Measurements from ENCODE around the gene ITFG2. TPM values are rescaled to one million over a fixed set of nuclear protein-coding genes. Genes with fewer than 3 reads are reported as not detected.
"Not testable (repeated sequence)": the region's sequence is repeated elsewhere in the genome, so short reads cannot be mapped to it uniquely, and the experiment has no call there.

ITFG2 gene
- total RNA-seq, 1 donor from 2014 or later: 19.7 TPM

DNA sequence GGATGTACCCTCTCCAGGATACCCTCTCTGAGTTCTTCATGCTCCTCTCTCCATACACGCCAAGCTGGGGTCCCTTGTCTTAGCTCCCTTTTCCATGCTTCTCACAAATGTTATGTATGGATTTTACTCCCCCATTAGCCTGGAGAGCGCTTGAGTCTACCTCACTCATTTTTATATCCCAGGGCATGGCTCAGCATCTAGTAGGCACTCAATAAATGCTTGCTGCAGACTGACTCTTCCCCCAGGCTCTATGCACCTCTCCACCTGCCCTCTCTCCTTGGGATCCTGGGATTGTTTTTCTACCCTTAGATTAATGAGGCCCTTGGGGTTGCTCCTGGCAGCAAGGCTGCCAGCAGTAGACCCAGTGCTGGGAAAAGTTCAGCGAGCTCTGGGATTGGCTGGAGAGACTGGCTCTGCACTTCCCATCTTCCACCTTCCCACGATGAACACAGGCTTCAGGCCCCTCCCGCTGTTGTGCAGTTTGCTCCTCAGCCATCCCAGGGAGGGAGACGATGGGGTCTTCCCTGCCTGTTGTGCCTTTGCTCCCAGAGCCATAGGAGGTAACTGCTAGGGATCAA, 20.2 kb downstream of the ITFG2 start:
- DNase-seq: no peak

DNA sequence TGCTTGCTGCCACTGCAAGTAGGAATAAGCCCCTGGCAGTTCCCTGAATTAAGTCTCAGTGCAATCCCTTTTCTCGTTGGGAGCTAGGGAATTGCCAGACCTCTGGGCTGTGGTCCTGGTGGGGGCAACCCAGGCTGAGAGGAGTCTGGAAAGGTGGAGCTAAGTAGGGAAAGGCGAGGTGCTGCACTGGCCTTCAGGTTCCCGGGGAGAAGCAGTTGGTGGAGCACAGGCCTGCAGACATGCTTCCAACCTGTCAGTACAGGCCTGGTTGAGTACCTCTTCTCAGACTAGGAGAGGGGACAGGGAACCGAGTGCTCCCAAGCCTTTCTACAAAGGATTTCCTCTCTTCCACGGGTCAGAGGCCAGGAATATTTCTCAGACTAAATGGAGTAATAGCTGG, 20.9 kb downstream of the ITFG2 start:
- no peak for DNase-seq

GRCh38 chr12:2833810-2834209, 21.3 kb downstream of the ITFG2 start:
- no peak for DNase-seq

DNA sequence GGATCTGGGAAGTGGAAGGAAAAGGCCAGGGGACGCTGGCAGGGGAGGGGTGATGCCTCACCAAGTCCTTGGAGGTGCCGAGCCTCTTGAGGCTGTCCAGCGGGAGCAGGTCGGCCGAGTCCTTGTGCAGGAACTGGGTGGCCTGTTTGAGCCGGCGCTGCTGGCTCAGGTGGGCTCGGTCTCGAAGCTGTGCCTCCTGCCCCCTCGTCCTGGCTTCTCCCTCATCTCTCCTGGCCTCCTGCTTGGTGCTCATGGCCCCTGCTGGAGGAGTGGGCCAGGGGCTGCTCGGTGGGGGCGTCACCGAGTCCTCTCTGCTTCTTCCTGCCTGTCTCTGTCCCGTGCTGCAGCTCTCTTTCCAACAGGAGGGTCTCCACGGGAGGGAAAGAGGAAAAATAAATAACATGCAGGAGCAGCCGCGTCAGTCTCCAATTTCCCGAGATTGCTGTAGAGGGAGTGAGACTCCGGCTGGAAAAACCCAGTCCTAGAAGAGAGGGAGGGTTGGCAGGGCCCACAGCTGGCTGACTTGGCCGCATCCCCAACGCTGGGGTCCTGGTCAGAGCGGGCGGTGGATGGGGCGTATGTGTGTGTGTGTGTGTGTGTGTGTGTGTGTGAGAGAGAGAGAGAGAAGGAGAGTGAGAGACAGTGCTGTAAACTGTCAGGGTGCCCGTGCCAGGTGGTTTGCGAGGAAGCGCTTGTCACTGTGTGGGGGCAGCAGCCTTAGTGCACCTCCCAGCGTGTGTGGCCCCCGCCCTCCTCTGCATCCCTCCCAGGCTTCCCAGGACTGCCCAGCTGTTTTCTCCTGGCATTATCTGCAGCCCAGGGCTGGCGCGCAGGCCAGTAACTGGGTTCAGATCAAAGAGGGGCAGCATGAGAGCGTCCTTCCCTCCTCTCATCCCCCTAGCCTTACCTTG, 22.4 kb downstream of the ITFG2 start, which contains the start of gene NRIP2:
NRIP2 (minus strand) TSS at position 455 of the 911 bp plus-strand sequence; CDS start at position 403, 52 bp downstream.
- peak; percentile 34 for DNase-seq

- DNase-seq: no peak
These were observed 23.4 kb downstream of the ITFG2 start for GRCh38 chr12:2835691-2836403.

GRCh38 chr12:2836574-2836973, 24.1 kb downstream of the ITFG2 start:
- no peak for DNase-seq

GRCh38 chr12:2841056-2841650, 28.7 kb downstream of the ITFG2 start:
- no peak for DNase-seq

DNA sequence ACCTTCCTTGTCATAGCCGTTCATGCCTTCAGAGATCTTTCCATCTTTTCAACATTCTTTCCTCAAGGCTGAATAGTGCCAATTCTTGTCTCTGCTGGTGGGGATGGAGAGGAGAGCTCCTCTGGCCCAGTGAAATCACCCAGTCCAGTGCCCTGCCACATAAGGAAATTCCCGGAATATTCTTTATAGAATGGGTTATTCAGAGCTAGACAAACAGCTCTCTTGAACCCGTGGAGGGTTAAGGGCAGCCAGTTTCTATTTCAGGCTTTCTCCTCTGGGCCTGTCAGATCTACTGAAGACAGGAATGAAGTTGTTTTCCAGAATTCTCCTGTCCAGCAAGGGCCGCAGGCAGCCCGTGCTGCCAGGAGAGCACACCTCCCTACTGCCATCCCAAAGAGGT, 30.5 kb downstream of the ITFG2 start:
- DNase-seq: no peak

GRCh38 chr12:2844786-2845185, 32.3 kb downstream of the ITFG2 start:
- no peak for DNase-seq

GRCh38 chr12:2845280-2845679, 32.8 kb downstream of the ITFG2 start:
- DNase-seq: peak; percentile 78

- no peak for DNase-seq
These were observed 39.5 kb downstream of the ITFG2 start for GRCh38 chr12:2851931-2852330.

DNA sequence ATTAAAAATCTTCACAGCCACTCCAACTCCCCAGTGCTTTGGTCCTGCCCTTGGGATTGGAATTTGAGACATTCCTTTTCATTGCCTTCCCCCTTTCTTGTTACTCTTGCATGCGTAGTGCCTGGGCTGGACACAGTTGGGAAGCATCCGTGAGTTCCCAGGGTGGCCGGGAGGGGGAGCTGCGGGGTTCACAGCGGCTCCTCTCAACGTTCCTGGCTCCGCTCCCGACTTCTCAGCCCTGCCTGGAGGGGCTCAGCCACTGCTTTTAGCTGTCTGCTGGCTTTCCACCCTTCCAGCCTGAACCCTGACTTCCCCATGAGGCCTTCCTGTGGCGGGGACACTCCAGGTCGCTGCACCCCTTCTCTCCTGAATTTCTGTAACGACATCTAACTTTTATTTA, 41.2 kb downstream of the ITFG2 start:
- DNase-seq: peak; percentile 85

- no peak for DNase-seq
These were observed 42.4 kb downstream of the ITFG2 start for GRCh38 chr12:2854669-2855453.

DNA sequence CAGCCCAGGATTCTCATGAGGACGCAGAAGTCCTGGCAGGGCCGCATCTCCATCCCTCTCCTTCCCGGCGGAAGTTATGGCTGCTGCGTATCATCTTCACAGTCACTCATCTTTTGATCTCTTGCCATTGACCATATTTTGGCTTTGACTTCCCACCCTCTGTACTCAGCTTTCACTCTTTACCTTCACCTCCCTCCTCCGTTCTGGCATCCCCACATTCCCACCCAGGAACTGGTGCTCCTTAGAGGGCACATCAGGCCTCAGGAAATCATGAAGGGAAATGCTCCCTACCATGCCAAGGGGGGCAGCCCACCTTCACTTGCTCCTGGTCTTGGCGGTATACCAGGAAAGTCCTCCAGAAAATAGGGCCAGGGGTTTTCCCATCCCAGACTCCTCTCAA, 43.1 kb downstream of the ITFG2 start:
- DNase-seq: no peak

DNA sequence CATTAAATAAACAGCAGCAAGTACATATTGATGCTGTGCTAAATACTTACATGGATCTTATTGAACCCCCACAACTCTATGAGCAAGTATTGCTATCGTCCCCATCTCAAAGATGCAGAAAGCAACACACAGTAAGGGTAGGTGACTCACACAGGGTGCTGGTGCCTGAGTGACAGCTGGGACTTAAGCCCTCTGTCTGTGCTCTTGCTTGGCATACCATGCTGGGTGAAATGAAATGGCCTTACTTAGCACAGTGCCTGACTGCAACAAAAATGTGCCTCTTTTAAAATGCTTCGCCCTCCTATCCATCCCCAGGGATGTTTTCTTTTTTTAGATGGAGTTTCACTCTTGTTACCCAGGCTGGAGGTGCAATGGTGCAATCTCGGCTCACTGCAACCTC, 43.6 kb downstream of the ITFG2 start:
- no peak for DNase-seq

GRCh38 chr12:2857021-2857431, 44.6 kb downstream of the ITFG2 start, which contains the start of gene TEX52:
TSS of gene TEX52 (minus strand) at chr12:2857039. CDS start at chr12:2857026, 13 bp downstream.
- DNase-seq: no peak

DNA sequence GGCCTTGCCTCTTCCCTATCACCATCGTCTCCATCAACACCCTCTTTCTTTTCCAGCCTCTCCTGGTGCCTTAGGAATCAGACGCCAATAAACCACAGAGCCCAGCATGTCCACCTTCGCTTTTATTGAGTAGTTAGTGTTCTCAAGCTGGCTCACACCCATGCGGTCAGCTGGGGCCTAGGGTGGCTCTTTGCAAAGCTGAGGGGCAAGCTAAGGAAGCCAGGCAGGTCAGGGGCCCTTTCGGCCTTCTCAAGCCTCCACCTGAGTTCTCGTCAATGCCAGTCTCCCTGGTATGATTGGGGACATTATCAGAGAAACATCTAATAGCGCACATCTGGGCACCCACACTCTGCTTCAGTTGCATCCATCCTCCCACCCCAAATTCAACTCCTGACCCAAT, 45.1 kb downstream of the ITFG2 start:
- no peak for DNase-seq

DNA sequence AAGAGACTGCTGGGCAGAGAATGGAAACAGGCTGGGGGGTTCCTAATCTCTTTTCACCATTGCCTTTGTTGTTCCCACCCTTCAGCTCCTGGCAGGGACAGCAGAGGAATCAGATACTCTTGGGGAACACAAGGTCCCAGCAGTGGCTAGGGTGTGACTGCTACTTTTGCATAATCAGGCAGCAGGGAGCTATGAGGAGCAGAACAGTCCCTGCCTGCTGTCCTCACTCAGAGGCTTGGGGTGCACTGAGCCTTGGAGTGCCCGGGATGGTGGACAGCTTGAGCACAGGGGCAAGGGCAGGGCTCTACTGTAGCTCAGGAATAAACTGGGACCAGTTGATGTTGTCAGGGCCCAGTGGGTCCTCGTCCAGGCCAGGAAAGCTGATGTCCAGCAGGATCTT, 45.9 kb downstream of the ITFG2 start:
- no peak for DNase-seq

- DNase-seq: no peak
These were observed 46.5 kb downstream of the ITFG2 start for GRCh38 chr12:2858944-2859421.

DNA sequence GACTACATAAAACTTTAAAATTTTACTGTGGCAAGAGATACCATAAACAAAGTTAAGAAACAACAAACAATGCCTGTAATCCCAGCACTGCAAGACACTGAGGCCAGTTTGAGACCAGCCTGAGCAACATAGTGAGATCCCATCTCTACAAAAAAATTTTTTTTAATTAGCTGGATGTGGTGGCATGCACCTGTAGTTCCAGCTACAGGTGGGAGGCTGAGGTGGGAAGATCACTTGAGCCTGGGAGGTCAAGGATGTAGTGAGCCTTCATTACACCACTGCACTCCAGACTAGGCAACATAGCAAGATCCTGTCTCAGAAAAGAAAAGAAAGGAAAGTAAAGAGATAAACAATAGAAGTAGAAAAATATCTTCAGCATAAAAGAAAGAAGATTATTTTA, 47.7 kb downstream of the ITFG2 start:
- DNase-seq: no peak

DNA sequence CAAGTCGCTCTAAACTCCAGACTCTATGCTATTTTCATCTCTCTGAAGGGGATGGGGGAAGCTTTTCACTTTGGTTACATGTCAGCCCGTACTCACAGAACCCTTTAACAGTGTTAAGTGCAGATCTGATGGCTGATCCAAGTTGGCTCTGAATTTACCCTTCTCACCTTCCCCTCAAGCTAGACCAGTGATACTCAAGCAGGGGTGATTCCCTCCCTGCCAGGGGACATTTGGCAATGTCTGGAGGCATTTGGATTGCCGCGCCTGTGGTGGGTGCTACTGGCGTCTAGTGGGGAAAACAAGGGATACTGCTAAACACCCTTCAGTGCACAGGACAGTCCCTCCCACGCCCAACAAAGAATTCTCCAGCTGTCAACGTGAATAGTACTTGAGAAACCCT, 50.4 kb downstream of the ITFG2 start:
- no peak for DNase-seq

DNA sequence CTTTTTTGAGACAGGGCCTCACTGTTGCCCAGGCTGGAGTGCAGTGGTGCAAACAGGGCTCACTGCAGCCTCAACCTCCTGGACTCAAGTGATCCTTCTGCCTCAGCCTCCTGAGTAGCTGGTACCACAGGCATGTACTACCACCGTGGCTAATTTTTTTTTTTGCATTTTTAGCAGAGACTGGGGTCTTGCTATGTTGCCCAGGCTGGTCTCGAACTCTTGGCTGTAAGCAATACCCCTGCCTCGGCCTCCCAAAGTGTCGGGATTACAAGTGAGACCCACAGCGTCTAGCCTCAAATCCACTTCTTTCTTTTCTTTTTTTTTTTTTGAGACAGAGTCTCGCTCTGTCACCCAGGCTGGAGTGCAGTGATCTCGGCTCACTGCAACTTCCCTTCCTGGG, 50.9 kb downstream of the ITFG2 start:
- not testable (repeated sequence) for DNase-seq

Data from dermis blood vessel endothelial cell (primary cell).